ENCODE data around the gene DOCK7. TPM values are rescaled to one million over a fixed set of nuclear protein-coding genes. Genes with fewer than 3 reads are reported as not detected.
"Not testable (repeated sequence)": the region's sequence is repeated elsewhere in the genome, so short reads cannot be mapped to it uniquely, and the experiment has no call there.

DOCK7 gene
- total and polyA plus RNA-seq, 2 donors: 14.2 to 139 TPM

- Histone ChIP-seq H3K27ac (ENCODE audit: low read depth) (no peak overlapping the region), H3K4me3 (ENCODE audit: low read depth, low read length) (no peak overlapping the region), H3K4me1 (ENCODE audit: insufficient read depth) (no peaks in the 10 kb centered on the region), H3K36me3 (ENCODE audit: insufficient read depth) (no peaks in the 10 kb centered on the region)
- DNase-seq (ENCODE audit: extremely low spot score): no peak
- WGBS: 83% methylated on average over 5 of the region's 5 CpGs
Measured at GRCh38 chr1:62613325-62613727, 74.9 kb downstream of the DOCK7 start.

- H3K4me3 ChIP-seq (ENCODE audit: low read depth, low read length): no peak overlapping the region
- H3K36me3 ChIP-seq (ENCODE audit: insufficient read depth): no peaks in the 10 kb centered on the region
- H3K4me1 ChIP-seq (ENCODE audit: insufficient read depth): no peaks in the 10 kb centered on the region
- H3K27ac ChIP-seq (ENCODE audit: low read depth): no peak overlapping the region
- 94% methylated on average over 2 of the region's 2 CpGs for WGBS
- DNase-seq (ENCODE audit: extremely low spot score): no peak
Measured at GRCh38 chr1:62612770-62613169, 75.4 kb downstream of the DOCK7 start.

GRCh38 chr1:62610588-62610987 is 77.6 kb downstream of the DOCK7 start:
- 94% methylated on average over 1 of the region's 1 CpG for WGBS
- not testable (repeated sequence) for H3K4me3 ChIP-seq (ENCODE audit: low read depth, low read length); H3K27ac ChIP-seq (ENCODE audit: low read depth); H3K36me3 ChIP-seq (ENCODE audit: insufficient read depth); H3K4me1 ChIP-seq (ENCODE audit: insufficient read depth); DNase-seq (ENCODE audit: extremely low spot score)

- H3K27ac ChIP-seq (ENCODE audit: low read depth): no peak overlapping the region
- H3K4me1 ChIP-seq (ENCODE audit: insufficient read depth): no peaks in the 10 kb centered on the region
- H3K4me3 ChIP-seq (ENCODE audit: low read depth, low read length): no peak overlapping the region
- no peak for DNase-seq (ENCODE audit: extremely low spot score)
- H3K36me3 ChIP-seq (ENCODE audit: insufficient read depth): no peaks in the 10 kb centered on the region
Measured at GRCh38 chr1:62608905-62609304, 79.3 kb downstream of the DOCK7 start.

GRCh38 chr1:62601457-62601856 is 86.7 kb downstream of the DOCK7 start:
- Histone ChIP-seq H3K27ac (ENCODE audit: low read depth) (no peak overlapping the region), H3K4me1 (ENCODE audit: insufficient read depth) (no peaks in the 10 kb centered on the region), H3K36me3 (ENCODE audit: insufficient read depth) (no peaks in the 10 kb centered on the region), H3K4me3 (ENCODE audit: low read depth, low read length) (no peak overlapping the region)
- WGBS: 95% methylated on average over 2 of the region's 2 CpGs
- DNase-seq (ENCODE audit: extremely low spot score): no peak

- no peak for DNase-seq (ENCODE audit: extremely low spot score)
- Histone ChIP-seq H3K4me3 (ENCODE audit: low read depth, low read length) (no peak overlapping the region), H3K36me3 (ENCODE audit: insufficient read depth) (no peaks in the 10 kb centered on the region), H3K4me1 (ENCODE audit: insufficient read depth) (no peaks in the 10 kb centered on the region), H3K27ac (ENCODE audit: low read depth) (no peak overlapping the region)
- WGBS: 96% methylated on average over 5 of the region's 5 CpGs
Measured at GRCh38 chr1:62599044-62599443, 89.1 kb downstream of the DOCK7 start.

GRCh38 chr1:62597281-62597680 is 90.9 kb downstream of the DOCK7 start, which contains the start of gene ANGPTL3:
Gene ANGPTL3 (plus strand): TSS chr1:62597520. CDS start chr1:62597567, 47 bp downstream.
- no peak within 1 kb of the TSS for H3K27ac ChIP-seq (ENCODE audit: low read depth)
- H3K4me3 ChIP-seq (ENCODE audit: low read depth, low read length): no peak within 1 kb of the TSS
- DNase-seq (ENCODE audit: extremely low spot score): no peak
- 88% methylated on average over 3 of the region's 3 CpGs for WGBS
- H3K4me1 ChIP-seq (ENCODE audit: insufficient read depth): no peaks in the 10 kb centered on the region
- H3K36me3 ChIP-seq (ENCODE audit: insufficient read depth): no peaks in the 10 kb centered on the region

GRCh38 chr1:62595647-62596046 is 92.5 kb downstream of the DOCK7 start:
- no peak overlapping the region for H3K27ac ChIP-seq (ENCODE audit: low read depth)
- 91% methylated on average over 3 of the region's 3 CpGs for WGBS
- DNase-seq (ENCODE audit: extremely low spot score): no peak
- H3K36me3 ChIP-seq (ENCODE audit: insufficient read depth): no peaks in the 10 kb centered on the region
- no peak overlapping the region for H3K4me3 ChIP-seq (ENCODE audit: low read depth, low read length)
- no peaks in the 10 kb centered on the region for H3K4me1 ChIP-seq (ENCODE audit: insufficient read depth)

GRCh38 chr1:62593825-62594394 is 94.3 kb downstream of the DOCK7 start:
- H3K4me3 ChIP-seq (ENCODE audit: low read depth, low read length): no peak overlapping the region
- no peak overlapping the region for H3K27ac ChIP-seq (ENCODE audit: low read depth)
- WGBS: 35% methylated on average over 2 of the region's 2 CpGs

GRCh38 chr1:62590970-62591368 is 97.2 kb downstream of the DOCK7 start:
- Histone ChIP-seq H3K4me1 (ENCODE audit: insufficient read depth) (no peaks in the 10 kb centered on the region), H3K4me3 (ENCODE audit: low read depth, low read length) (no peak overlapping the region), H3K27ac (ENCODE audit: low read depth) (no peak overlapping the region), H3K36me3 (ENCODE audit: insufficient read depth) (no peaks in the 10 kb centered on the region)
- no peak for DNase-seq (ENCODE audit: extremely low spot score)
- WGBS: 97% methylated on average over 1 of the region's 1 CpG

More at GRCh38 chr1:62593825-62594394, 94.3 kb downstream of the DOCK7 start:
- no peak for DNase-seq (ENCODE audit: extremely low spot score)
- Histone ChIP-seq H3K4me1 (ENCODE audit: insufficient read depth) (no peaks in the 10 kb centered on the region), H3K36me3 (ENCODE audit: insufficient read depth) (no peaks in the 10 kb centered on the region)

GRCh38 chr1:62590255-62590969 is 97.8 kb downstream of the DOCK7 start:
- no peak overlapping the region for H3K4me3 ChIP-seq (ENCODE audit: low read depth, low read length)
- no peak overlapping the region for H3K27ac ChIP-seq (ENCODE audit: low read depth)
- H3K36me3 ChIP-seq (ENCODE audit: insufficient read depth): no peaks in the 10 kb centered on the region
- H3K4me1 ChIP-seq (ENCODE audit: insufficient read depth): no peaks in the 10 kb centered on the region
- WGBS: 79% methylated on average over 4 of the region's 4 CpGs
- no peak for DNase-seq (ENCODE audit: extremely low spot score)

- Histone ChIP-seq H3K27ac (ENCODE audit: low read depth) (no peak overlapping the region), H3K36me3 (ENCODE audit: insufficient read depth) (no peaks in the 10 kb centered on the region), H3K4me1 (ENCODE audit: insufficient read depth) (no peaks in the 10 kb centered on the region), H3K4me3 (ENCODE audit: low read depth, low read length) (no peak overlapping the region)
- 89% methylated on average over 3 of the region's 3 CpGs for WGBS
- no peak for DNase-seq (ENCODE audit: extremely low spot score)
Measured at GRCh38 chr1:62589321-62589720, 98.9 kb downstream of the DOCK7 start.

- no peaks in the 10 kb centered on the region for H3K36me3 ChIP-seq (ENCODE audit: insufficient read depth)
- H3K4me1 ChIP-seq (ENCODE audit: insufficient read depth): no peaks in the 10 kb centered on the region
- DNase-seq (ENCODE audit: extremely low spot score): no peak
- H3K27ac ChIP-seq (ENCODE audit: low read depth): no peak overlapping the region
- no peak overlapping the region for H3K4me3 ChIP-seq (ENCODE audit: low read depth, low read length)
Measured at GRCh38 chr1:62588000-62588399, 100.2 kb downstream of the DOCK7 start.

GRCh38 chr1:62585469-62586155 is 102.6 kb downstream of the DOCK7 start:
- H3K4me1 ChIP-seq (ENCODE audit: insufficient read depth): no peaks in the 10 kb centered on the region
- 28% methylated on average over 1 of the region's 1 CpG for WGBS
- no peak overlapping the region for H3K27ac ChIP-seq (ENCODE audit: low read depth)
- H3K4me3 ChIP-seq (ENCODE audit: low read depth, low read length): no peak overlapping the region
- no peaks in the 10 kb centered on the region for H3K36me3 ChIP-seq (ENCODE audit: insufficient read depth)
- DNase-seq (ENCODE audit: extremely low spot score): no peak
